Fibroblast of skin of left biceps (primary cell): Measurements from ENCODE around the gene RGS9.
"Not testable (repeated sequence)": the region's sequence is repeated elsewhere in the genome, so short reads cannot be mapped to it uniquely, and the experiment has no call there.

Experiments used
- DNase-seq, 2 experiments: peaks; one replicate each; pipeline ENCODE4 v3.0.0-alpha.2; 2013; ENCODE audit warnings: low read depth in 2 of 2

Gene RGS9

DNA sequence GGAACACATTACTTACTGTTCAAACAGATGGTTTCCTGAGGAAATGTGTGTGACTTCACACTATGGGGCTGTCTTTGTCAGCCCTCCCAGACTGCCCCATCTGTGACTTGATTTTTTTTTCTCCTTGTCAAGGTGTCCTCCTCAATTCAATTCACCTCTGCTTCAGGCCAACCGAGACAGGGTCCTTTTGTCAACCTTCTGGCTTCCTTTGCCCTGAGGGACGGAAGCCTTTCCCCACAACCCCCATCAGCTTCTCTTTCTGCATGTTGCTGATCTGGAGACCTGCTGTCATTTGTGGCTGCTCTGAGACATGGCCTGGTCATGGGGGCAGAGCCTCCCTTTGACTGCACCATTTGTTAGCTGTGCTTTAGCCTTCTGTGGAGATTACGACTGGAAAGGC, 21.3 kb upstream of the RGS9 start:
- no peak for DNase-seq

- not testable (repeated sequence) for DNase-seq
Measured at GRCh38 chr17:65116515-65116914, 20.7 kb upstream of the RGS9 start.

DNA sequence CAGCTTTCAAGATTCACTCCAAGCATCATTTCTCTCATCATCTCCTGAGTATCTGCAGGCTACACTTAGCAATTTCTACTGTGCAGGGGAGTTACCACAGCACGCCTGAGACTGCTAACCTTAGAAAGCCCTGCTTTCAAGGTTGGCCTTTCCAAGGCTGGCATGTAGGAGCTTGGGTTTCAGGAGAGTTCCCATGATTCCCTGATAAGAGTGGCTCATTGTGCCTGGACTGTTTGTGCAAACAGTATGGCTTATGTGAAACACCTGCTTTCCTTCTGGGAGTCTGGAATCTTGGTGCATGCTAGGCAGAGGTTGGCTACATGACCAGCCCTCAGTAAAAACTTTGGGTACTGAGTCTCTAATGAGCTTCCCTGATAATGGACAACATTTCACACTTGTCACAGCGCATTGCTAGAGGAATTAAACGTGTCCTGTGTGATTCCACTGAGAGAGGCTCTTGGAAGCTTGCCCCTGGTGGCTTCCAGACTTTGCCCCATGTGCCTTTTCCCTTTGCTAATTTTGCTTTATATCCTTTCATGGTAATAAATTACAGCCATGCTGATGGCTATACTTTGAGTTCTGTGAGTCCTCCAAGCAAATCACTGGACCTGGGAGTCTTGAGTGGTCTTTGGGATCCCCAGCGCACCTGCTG, 19.7 kb upstream of the RGS9 start:
- no peak for DNase-seq

DNA sequence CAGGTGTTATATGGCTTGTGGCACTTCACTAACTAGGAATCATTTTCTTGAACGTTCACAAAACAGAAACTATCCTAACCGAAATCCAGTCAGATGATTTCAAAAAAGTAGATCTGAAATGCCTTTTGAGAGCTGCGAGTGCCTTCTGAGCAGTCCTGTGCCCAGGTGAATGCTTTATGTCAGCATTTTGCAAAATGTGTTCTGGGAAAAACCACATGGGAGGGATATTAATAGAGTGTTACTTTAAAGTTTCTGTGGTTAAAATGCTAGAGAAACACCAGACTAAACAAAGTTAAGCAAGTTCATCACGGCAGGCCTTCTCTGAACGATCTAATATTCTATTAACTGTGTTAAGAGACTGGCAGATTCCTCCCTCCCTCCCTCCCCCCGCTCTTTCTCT, 15.8 kb upstream of the RGS9 start:
- no peak for DNase-seq

DNA sequence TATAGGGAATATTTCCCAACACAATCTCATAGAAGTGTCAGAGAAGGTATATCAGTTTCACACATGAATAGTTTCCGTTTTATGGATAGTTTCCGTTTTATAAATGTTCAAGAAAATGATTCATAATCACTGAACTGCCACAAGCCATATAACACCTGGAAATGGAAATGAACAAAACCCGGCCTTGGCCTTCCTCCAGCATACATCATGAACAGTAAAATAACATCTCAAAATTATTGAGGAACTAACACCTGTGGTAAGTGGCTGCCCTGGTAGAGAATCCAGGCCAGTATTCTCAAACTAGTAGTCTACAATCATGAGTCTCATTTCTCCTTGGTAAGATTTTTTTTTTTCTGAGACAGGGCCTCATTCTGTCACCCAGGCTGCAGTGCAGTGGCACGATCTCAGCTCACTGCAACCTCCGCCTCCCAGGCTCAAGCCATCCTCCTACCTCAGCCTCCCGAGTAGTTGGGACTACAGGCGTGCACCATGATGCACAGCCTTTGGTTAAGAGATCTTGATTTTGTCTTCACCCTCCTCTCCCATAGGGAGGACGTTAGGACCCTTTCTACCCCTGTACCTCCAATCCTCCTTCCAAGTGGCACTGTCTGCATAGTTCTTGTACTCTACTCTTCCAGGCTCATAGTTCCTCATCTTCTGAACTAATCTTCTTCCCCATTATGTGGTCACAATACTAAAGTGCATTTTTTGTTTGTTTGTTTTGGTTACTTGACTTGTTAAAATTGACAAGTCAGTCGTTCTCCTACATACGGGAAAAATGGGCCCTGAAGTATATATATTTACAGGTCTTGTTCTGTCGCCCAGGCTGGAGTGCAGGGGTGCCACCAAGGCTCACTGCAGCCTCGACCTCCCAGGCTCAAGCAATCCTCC, 15.0 kb upstream of the RGS9 start:
- no peak for DNase-seq

- peak; percentile 79 to 81 for DNase-seq
Measured at GRCh38 chr17:65122836-65123756, 14.1 kb upstream of the RGS9 start.

DNA sequence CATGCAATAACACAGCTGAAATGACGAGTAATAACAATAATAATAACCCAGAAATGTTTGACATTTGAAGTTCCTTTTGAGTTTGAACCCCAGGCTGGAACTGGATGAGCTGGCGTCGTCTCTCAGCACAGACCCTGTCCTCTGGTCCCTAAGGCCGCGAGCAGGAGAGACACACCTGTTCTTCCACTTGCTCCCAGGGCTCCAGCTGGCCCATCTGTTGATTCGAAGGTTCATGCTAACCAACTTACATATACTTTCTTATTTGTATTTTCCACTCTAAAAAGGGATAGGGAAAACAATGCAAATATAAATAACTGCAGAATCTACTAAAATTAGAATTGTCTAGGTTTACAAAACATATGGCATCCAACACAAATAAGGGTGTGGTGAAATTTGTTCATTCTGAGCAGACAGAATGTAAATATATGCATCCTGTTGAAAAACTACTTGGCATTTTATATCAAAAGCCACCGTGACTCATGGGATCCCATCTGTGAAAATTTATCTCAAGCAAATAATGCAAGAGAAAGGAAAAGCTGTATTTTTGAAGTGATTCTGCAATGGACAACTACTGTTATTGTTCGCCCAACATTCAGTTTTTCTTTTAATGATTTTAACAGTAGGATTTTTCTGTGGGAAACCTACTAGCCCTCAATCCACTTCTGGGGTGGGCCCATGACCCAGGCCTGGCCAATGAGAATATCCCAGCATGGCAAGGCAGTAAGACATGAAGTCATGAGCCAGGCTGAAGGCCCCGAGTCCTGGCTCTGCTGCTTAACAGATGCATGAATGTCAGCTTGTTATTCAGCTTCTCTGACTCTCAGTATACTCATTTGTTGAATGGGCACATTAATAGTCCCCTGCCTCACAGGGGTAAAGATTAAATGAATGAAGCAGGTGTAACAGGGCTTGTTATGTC, 13.2 kb upstream of the RGS9 start:
- DNase-seq = no peak

DNA sequence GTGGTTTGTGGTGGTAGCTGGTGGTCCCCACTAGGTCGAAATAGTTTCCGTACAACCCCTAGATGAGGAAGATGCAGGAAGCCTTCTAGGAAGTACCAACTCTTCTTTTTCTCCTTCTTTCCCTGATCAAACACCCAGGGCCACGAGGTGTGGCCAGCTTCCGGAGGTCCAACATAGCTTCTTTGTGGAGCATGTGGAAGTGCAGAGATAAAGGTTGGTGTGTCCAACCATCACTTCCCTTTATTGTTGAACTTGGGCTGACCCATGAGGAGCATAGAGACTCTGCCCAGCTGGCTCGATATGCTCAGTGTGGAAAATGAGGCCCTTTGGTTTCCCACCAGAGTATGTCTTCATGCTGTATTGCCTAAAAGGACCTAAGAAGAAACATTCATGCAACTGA, 6.3 kb upstream of the RGS9 start:
- no peak for DNase-seq

GRCh38 chr17:65131240-65131639, 5.9 kb upstream of the RGS9 start:
- no peak for DNase-seq

DNA sequence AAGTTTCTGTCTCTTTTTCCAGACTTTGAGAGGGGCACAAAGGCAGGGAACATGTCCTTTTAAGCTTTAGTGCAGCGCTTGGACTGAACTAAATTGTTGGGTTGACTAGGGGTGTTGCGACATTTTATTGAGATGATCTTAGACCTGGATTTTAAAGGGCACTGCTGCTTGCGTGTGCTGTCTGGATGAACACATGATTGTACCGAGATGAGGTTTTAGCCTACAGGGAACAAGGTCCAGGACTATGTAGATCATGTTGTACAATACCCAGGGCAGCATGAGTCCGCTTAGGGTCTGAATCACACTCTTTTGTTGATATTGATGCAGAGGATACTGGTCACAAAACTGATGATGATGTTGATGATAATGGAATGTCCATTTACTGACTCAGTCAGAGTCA, 5.2 kb upstream of the RGS9 start:
- peak in 1 of 2 experiments; percentile 12 for DNase-seq

GRCh38 chr17:65134035-65134434, 3.1 kb upstream of the RGS9 start:
- no peak for DNase-seq

GRCh38 chr17:65139101-65139764, 2.1 kb downstream of the RGS9 start:
- DNase-seq = no peak

- DNase-seq = no peak
Measured at GRCh38 chr17:65142247-65142646, 5.1 kb downstream of the RGS9 start.

GRCh38 chr17:65143889-65144604, 6.9 kb downstream of the RGS9 start:
- DNase-seq = no peak

GRCh38 chr17:65145743-65146142, 8.6 kb downstream of the RGS9 start:
- DNase-seq = no peak

DNA sequence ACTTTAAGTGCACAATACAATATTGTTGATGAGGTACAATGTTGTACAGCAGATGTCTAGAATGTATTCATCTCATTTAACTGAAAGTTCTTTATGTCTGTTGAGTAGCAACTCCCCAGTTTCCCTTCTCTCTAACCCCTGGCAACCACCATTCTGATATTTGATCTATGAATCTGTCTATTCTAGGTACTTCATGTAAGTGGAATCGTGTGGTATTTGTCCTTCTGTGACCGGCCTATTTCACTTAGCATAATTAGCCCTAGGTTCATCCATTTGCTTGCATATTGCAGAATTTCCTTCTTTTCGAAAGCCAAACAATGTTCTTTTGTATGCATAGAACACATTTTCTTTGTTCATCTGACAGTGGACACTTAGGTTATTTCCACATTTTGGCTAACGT, 10.8 kb downstream of the RGS9 start:
- DNase-seq = no peak

DNA sequence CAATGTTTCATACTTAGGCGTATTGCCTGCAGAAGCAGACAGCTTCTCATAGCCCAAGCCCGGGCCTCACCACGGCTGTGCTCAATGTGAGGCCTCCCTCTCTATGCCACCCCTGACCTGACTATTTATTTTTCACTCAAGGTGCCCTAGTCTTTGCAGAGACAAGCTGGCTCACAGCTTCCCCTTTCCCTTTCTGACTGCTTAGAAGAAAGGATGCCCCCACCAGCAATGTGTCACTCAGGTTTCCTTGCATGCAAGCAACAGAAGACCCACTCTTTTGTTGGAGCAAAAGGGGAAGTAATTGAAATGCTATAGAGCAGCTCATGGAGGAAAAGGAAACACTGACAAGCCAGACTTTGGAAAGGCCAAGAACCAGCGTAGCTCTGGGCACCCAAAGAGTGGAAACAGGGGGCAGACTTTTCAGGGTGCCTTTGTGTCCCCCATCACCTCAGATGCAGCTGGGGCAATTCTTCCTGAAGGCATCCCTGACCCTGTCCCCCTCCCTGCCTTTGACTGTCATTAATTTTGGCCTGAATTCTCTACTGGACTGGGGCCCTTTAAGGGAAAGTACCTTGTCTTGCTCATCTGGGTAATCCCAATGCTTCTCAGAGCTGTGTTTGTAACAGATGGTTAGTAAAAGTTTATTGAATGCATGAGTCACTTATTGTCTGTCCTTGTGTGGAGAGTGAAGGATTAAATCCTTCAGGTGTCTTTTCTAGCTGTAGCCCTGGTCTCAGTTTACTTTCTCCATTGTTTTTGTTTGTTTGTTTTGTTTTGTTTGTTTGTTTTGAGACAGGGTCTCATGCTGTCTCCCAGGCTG, 17.8 kb downstream of the RGS9 start:
- no peak for DNase-seq

- DNase-seq = no peak
Measured at GRCh38 chr17:65155622-65156021, 18.5 kb downstream of the RGS9 start.
